Suppressor macrophage treated with lipopolysaccharide for 4 hours (primary cell): ENCODE measurements around the gene GPR39.

Experiments used
- DNase-seq: peaks from one replicate; pipeline ENCODE4 v3.0.0-alpha.2; 2020

Gene GPR39

DNA sequence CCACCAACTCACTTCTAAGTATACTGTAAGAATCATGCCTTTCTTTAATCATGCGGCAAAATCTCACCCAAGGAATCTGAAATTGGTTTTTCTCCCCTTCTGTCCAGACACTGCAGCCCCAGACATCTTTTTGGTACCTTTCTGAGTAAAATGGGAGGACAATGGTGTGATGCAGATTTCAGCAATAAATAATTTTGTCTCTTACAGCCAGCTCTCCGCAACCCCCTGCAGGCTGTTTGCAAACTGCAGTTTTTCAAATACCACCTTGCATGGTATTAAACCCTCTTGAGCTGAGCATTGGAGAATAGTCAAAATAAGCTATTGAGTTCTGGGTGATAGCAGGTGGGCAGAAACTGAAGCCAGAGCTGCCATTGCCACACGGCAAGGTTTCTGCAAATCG lies 32.2 kb downstream of the GPR39 start:
- DNase-seq: peak; percentile 21

DNA sequence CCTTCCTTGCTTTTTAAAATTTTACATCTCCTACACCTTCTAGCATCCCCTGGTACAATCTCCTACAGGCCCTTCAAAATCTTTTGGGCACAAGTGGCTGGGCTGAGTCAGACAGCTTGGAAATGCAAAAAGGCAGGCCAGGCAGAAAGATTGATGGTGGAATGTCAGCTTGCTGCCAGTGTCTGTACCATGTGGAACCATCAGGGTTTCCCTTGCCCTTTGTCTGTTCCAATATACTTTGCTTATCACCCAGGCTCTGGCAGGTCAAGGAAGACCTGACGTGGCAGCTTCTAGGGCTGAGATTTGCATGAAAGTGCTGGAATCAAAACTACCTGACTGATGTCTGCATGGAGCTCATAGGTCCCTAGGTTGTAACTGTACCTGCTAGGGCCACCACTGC lies 33.3 kb downstream of the GPR39 start:
- DNase-seq: no peak

DNA sequence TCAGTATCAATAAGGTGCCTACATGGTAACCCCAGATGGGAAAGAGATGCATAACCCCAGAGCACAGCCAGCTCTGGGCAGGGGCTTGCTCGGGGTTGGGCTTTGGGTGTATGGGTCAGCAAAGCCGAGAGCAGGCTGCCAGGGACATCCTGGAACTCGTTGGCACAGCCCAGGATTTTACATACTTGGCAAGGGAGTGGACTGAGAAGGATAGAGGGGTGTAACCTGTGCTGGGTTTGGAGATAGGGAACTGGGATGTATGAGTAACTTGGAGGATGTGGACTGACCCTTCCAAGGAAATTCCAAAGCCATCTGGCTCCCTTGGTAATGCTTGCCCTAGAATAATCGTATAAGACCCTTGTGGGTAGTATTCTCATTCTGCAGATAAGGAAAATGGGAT lies 44.2 kb downstream of the GPR39 start:
- no peak for DNase-seq

DNA sequence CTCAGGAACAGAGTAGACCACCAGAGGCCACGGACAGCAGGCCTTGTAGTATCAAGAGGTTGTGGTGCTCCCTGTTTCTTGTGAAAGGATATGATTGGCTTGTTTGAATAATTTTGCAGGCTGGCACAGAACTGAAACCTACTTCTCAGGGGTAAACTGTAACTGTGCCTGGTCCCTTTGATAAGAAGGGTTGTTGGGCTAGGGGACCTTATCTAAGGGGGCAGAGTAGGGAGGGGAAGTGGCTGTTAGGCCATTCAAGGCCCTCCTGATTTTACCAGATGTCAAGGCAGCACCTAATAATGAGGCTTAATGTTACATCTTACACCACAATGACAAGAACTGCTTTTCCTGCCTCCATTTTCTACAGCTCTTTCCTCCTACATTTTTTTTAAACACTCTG lies 45.6 kb downstream of the GPR39 start:
- no peak for DNase-seq

DNA sequence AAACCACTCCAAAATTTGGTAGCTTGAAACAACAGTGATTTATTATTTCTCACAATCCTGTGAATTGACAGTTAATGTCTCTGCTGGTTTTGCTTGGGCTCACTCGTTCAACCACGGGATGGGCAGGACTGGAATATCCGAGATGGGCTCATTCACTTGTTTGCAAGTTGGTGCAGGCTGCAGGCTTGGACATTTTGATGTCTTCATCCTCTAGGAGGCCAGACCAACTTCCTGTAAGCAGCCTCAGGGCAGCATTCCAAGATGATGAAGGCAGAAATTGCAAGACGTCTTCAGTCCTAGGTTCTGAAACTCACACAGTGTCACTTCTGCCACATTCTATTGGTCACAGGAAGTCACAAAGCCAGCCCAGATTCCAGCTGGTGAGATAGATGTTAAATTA lies 47.1 kb downstream of the GPR39 start:
- no peak for DNase-seq

- DNase-seq: no peak
These were observed 49.3 kb downstream of the GPR39 start for GRCh38 chr2:132465917-132466316.

- no peak for DNase-seq
These were observed 49.9 kb downstream of the GPR39 start for GRCh38 chr2:132466428-132467028.

- no peak for DNase-seq
These were observed 52.4 kb downstream of the GPR39 start for GRCh38 chr2:132468821-132469675.

GRCh38 chr2:132470746-132471145 lies 54.1 kb downstream of the GPR39 start:
- no peak for DNase-seq

- no peak for DNase-seq
These were observed 56.7 kb downstream of the GPR39 start for GRCh38 chr2:132473174-132473883.

DNA sequence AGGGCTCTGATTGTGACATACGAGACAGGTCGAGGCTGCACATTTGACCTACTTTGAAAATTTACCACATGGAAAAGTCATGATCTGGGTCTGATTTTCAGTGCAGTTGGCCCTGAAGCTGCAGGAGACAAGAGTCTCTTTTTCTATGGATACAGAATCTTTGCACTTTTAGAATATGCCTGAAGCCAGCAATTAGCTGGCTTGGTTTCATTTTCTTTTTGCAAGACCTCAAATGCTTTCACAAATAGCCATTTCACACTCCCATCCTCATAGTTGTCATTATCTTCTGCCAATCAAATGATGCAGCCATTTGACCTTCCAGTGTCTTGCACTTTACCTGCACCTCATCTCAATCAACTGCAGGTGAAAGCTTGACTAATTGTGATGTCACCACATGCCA lies 59.0 kb downstream of the GPR39 start:
- no peak for DNase-seq

DNA sequence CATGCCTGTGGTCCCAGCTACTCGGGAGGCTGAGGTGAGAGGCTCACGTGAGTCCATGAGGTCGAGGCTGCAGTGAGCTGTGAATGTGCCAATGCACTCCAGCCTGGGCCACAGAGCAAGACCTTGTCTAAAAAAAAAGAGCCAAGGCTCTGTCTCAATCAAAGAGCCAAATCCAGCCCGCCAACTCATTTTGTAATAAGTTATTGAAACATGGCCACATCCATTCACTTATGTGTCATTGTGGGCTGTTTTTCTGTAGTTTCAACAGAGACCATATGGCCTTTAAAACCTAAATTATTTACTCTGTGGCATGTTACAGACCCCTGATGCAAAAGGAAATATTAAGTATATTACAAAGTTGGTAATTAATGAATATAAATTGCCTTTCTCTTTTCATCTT lies 60.8 kb downstream of the GPR39 start:
- no peak for DNase-seq

- no peak for DNase-seq
These were observed 61.4 kb downstream of the GPR39 start for GRCh38 chr2:132477962-132478361.

- no peak for DNase-seq
These were observed 62.0 kb downstream of the GPR39 start for GRCh38 chr2:132478461-132479105.

DNA sequence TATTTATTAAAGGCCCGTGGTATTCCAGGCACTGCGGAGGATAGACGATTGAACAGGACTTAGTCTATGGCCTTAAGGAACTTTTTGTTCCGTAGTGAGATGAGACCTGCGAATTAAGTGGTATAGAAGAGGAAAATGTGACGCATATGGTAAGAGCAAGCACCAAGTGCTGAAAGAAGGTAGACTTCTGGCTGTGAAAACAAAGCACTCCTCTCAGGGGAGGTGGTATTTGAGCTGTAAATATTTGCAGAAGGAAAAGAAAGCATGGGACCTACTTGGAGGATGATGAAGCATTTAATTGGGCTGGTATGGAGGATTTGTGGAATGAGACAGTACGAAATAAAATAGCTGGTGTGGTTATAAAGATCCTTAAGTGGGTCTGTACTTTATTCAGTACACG lies 62.5 kb downstream of the GPR39 start:
- DNase-seq: no peak

GRCh38 chr2:132482821-132483220 lies 66.2 kb downstream of the GPR39 start:
- DNase-seq: no peak

- no peak for DNase-seq
These were observed 67.5 kb downstream of the GPR39 start for GRCh38 chr2:132484144-132484543.

- DNase-seq: no peak
These were observed 71.9 kb downstream of the GPR39 start for GRCh38 chr2:132488491-132488890.

- DNase-seq: no peak
These were observed 72.5 kb downstream of the GPR39 start for GRCh38 chr2:132489150-132489549.

DNA sequence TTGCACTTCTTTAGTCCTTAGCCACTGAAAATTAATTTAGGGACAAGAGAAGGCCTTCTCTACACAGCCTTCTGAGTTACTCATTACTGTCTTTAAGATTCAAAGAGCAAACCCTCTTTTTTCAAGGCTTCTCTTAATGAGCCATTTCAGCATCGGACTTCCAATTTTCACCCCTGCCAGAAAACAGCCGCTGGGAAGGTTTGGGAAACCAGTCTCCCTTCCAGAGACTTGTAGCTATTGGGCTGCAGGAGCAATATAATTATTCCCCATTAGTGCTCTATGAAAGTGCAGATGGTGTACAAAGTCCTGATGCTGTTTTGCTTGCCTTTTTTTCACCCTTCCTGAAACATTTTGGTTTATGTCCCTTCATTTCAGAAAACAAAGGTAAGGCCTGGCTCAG lies 79.3 kb downstream of the GPR39 start:
- DNase-seq: no peak

- no peak for DNase-seq
These were observed 80.0 kb downstream of the GPR39 start for GRCh38 chr2:132496555-132496954.

GRCh38 chr2:132497591-132497990 lies 81.0 kb downstream of the GPR39 start:
- no peak for DNase-seq

DNA sequence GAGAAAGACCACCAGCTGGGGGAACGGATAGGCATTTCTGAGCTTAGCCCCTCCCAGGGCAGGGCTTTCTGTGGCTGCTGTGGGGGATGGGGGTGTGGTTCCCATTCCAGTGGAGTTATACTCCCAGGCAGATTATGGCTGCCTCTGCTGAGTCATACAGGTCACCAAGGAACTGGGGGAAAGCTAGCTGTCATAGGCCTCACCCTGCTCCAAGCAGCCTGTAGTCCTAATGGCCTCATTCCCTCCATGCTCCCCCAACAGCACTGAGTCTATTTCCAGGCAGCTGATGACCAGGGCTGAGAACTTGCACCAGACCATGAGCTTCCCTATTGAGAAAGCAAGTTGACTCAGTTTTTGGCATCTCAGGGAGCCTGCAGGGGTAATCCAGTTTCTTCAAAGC lies 87.1 kb downstream of the GPR39 start:
- DNase-seq: no peak

DNA sequence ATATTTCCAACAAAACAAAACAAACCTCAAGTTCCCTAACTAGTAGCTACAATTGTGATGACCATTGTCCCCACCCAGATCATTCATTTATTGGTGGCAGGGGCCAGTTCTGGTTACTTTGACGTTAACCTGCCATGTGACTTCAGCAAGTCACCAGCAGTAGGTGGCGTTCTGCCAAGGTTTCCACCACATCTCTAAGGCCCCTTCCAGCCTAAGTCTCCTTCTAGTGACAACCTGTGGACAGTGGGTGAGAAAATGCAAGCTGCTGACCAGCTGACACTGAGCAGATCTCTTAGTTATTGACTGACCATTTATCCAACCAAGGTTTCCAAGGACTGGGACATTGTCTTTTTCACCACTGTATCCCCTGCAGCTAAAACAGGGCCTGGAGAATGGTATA lies 98.4 kb downstream of the GPR39 start:
- DNase-seq: no peak
